Psoas muscle (tissue), 8 donors: ENCODE data around the gene SNRPB2. TPM values are rescaled to one million over a fixed set of nuclear protein-coding genes. Genes with fewer than 3 reads are reported as not detected.

ENCODE experiments used
- ATAC-seq, 4 donors: fragments of 200-7000 bp; cut with Tn5 transposase; one replicate each; pipeline ENCODE4 v1.9.1; 2020; ENCODE audit warnings: moderate library complexity in 3 of 4, mild to moderate bottlenecking in 2 of 4
- DNase-seq, 2 donors: peaks; one replicate each; pipeline ENCODE4 v3.0.0-alpha.2; 2020
- H3K27ac ChIP-seq: fragments of 200-600 bp; one replicate; pipeline ENCODE4 v1.8.0; 2022
- H3K27me3 ChIP-seq, 3 donors: fragments of 200-600 bp in 1 of 3; one replicate each; pipeline versions ENCODE4 v1.6.1 to v1.8.0; 2013 to 2022; ENCODE audit warnings: low read length in 2 of 3, mild to moderate bottlenecking in 2 of 3, moderate library complexity in 1 of 3; ENCODE audit not compliant: insufficient read depth in 3 of 3
- H3K36me3 ChIP-seq, 2 donors: fragments of 200-600 bp in 1 of 2; one replicate each; pipeline versions ENCODE4 v1.6.1 to v1.8.0; 2013 to 2022; ENCODE audit warnings: low read depth in 1 of 2, mild to moderate bottlenecking in 1 of 2, moderate library complexity in 1 of 2; ENCODE audit not compliant: insufficient read depth in 1 of 2
- H3K4me1 ChIP-seq: fragments of 200-600 bp; one replicate; pipeline ENCODE4 v1.8.0; 2022
- H3K4me3 ChIP-seq: fragments of 200-600 bp; one replicate; pipeline ENCODE4 v1.8.0; 2022; ENCODE audit warnings: mild to moderate bottlenecking
- H3K9me3 ChIP-seq: fragments of 200-600 bp; one replicate; pipeline ENCODE4 v1.8.0; 2022
- WGBS, 3 donors: extraction: QIAGEN DNeasy Blood & Tissue Kit; methylation state at CpG; one replicate each; pipeline versions ENCODE4 v1.1.6 to v1.1.7; 2013; 5-methylcytosine and 5-hydroxymethylcytosine counted together
- intact Hi-C, 2 donors: fragments of 100-400 bp; cut with DNase I; formaldehyde crosslinking; loops; one replicate each; pipeline versions ENCODE4 v1.11.0 to v1.14.2; 2022
- polyA plus RNA-seq, 3 donors: library from polyadenylated mRNA; stranded (reverse); fragments of 200-250 nt; gene quantifications; one replicate each; pipeline ENCODE4 v1.2.3, GENCODE V29; 2013
- total RNA-seq, 4 donors: library from RNA; stranded (reverse); fragmentation: NEBNext Ultra II Directional in 2 of 4; extraction: Animal tissue kit (Norgen Biotek cat#: 25700) in 2 of 4; gene quantifications; one replicate each; pipeline versions ENCODE4 v1.2.1 to v1.2.4, GENCODE V29; 2021 to 2023
- TF ChIP-seq, protein P1 (sequence below): fragments of 200-600 bp; IDR thresholded peaks from one replicate; pipeline ENCODE4 v1.8.0; 2022; ENCODE audit warnings: antibody characterized with exemption
- donor health status: healthy with polysubstance abuse.
- donor health status: DM: no; HTN: no; CAD: no; lungs with moderate emphysema.
- donor health status: Bipolar disorder and iron deficiency.
- donor health status: healthy.
- donor health status: DM: yes; HTN: yes; CAD: no.
- donor health status: DM: no; HTN: no; CAD: no.
- donor health status: DM: no; HTN: no; CAD: no.
- donor health status: DM: yes; HTN: yes; CAD: no.

Gene SNRPB2
- total and polyA plus RNA-seq, 7 donors = 33.1 to 92.2 (median 43.0) TPM

DNA sequence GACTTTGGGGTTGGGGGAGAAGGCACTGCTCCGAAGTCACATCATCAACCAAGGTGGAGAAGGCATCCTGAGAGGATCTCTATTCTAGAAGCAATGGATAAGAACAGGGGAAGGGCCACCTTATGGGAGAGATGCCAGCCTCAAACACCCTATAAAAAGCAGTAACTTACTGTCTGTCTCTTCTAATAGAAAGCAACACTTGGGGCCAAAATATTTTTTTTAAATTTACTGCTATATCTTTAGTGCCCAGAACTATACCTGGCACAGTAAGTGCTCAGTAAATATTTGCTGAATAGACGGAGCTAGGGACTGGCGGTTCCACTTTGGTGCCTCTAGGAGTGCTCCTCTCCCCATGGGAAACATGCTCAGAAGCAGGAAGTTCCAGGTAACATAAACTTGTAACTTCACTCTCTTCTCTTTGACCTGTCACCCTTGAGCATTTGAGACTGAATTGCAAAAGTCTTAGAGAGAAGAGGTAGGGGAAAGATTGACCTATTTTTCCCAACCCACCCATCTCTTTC lies 17.5 kb downstream of the SNRPB2 start:
- H3K9me3 ChIP-seq = no peaks in the 10 kb centered on the region
- no peak overlapping the region for H3K27ac ChIP-seq
- peaks cover 0 to 6% of the 10 kb centered on the region in 2 donors for H3K36me3 ChIP-seq
- TF ChIP-seq, protein P1, sequence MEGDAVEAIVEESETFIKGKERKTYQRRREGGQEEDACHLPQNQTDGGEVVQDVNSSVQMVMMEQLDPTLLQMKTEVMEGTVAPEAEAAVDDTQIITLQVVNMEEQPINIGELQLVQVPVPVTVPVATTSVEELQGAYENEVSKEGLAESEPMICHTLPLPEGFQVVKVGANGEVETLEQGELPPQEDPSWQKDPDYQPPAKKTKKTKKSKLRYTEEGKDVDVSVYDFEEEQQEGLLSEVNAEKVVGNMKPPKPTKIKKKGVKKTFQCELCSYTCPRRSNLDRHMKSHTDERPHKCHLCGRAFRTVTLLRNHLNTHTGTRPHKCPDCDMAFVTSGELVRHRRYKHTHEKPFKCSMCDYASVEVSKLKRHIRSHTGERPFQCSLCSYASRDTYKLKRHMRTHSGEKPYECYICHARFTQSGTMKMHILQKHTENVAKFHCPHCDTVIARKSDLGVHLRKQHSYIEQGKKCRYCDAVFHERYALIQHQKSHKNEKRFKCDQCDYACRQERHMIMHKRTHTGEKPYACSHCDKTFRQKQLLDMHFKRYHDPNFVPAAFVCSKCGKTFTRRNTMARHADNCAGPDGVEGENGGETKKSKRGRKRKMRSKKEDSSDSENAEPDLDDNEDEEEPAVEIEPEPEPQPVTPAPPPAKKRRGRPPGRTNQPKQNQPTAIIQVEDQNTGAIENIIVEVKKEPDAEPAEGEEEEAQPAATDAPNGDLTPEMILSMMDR = no peak
- no peaks in the 10 kb centered on the region for H3K4me1 ChIP-seq
- DNase-seq = no peak
- no peak overlapping the region for H3K4me3 ChIP-seq
- peaks cover 0 to 4% (median 0%) of the 10 kb centered on the region in 3 donors for H3K27me3 ChIP-seq
- 77 to 87% (median 78%) methylated on average over 3 of the region's 3 CpGs for WGBS, 3 donors
- intact Hi-C loops = no loop called here
- ATAC-seq = no peak

DNA sequence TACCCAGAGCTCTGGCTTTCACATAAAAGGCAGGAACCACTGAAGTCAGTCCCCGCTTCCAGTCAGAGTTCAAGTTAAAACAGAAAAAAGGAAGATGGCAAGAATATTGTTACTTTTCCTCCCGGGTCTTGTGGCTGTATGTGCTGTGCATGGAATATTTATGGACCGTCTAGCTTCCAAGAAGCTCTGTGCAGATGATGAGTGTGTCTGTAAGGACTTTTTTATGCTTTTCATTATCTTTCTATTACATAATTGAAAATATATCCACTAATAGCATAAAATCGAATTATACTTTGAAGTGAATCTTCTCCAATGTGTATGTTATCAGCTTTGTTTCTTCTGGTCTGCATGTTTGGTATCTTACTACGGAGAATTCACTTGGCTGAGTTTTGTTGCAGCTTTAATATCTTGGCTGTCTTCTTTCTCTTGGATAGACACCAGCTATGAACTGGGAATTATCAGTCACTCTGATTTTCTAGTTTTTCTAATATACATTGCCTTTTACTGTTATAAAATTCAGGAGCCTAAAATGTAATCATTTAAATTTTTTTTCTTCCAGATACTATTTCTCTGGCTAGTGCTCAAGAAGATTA lies 18.6 kb downstream of the SNRPB2 start, which contains the start of gene OTOR:
OTOR (plus strand) TSS at position 51 of the 593 bp plus-strand sequence; CDS start at position 95, 44 bp downstream.
- intact Hi-C loops = no loop called here
- Histone ChIP-seq H3K27me3 (peaks cover 0 to 4% (median 0%) of the 10 kb centered on the region in 3 donors), H3K4me3 (no peak within 1 kb of the TSS), H3K4me1 (no peaks in the 10 kb centered on the region), H3K9me3 (no peaks in the 10 kb centered on the region), H3K27ac (no peak within 1 kb of the TSS), H3K36me3 (no peaks in the 10 kb centered on the region)
- no peak for DNase-seq
- ATAC-seq = no peak
- WGBS, 3 donors = 50 to 53% (median 50%) methylated on average over 5 of the region's 5 CpGs
- TF ChIP-seq, protein P1 = no peak

DNA sequence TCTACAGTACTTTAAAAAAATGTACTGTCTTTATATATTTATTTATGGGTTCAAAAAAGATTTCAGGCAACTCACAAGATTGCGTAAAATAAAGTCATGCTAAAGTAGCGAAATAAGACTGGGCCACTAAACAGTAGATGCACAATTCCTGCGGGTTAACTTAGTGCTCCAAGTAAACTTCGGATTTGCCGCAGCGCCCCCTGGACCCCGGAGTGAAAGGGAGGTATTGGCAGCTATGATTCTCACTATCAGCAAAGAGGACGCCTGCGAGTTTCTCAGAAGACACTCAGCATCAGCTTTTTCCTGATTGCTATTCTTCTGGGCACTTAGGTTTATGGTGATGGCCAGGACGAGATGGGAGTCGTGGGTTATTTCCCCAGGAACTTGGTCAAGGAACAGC lies 19.7 kb downstream of the SNRPB2 start:
- Histone ChIP-seq H3K36me3 (no peaks in the 10 kb centered on the region), H3K9me3 (no peaks in the 10 kb centered on the region), H3K27ac (no peak overlapping the region), H3K4me1 (no peaks in the 10 kb centered on the region), H3K4me3 (no peak overlapping the region), H3K27me3 (peaks cover 0 to 4% (median 0%) of the 10 kb centered on the region in 3 donors)
- no peak for ATAC-seq
- 63 to 71% (median 67%) methylated on average over 11 of the region's 11 CpGs for WGBS, 3 donors
- no peak for DNase-seq
- intact Hi-C loops = no loop called here
- TF ChIP-seq, protein P1 = no peak

DNA sequence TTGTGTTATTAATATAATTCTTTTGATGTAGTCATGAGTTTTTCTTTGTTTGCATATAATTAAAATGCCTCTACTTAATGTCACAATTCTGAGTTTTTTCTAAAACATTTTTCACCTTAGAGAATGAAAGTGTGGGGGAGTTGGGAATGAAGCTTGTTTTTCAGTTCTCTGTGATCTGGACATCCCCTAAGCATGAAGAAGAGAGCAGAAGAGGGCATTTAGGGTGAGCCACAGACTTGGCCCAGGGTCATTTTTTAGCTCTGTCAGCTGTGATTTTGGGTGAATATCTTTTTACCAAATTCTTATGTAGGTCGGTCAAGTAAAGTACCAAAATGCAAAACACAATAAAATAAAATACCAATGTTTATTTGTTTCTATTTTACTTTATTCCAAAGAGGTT lies 22.3 kb downstream of the SNRPB2 start:
- TF ChIP-seq, protein P1 = no peak
- no peak overlapping the region for H3K4me3 ChIP-seq
- H3K4me1 ChIP-seq = no peaks in the 10 kb centered on the region
- no peak for DNase-seq
- no peak for ATAC-seq
- peaks cover 0 to 4% (median 0%) of the 10 kb centered on the region in 3 donors for H3K27me3 ChIP-seq
- H3K9me3 ChIP-seq = no peaks in the 10 kb centered on the region
- no peaks in the 10 kb centered on the region for H3K36me3 ChIP-seq
- WGBS, 3 donors = 20 to 41% (median 28%) methylated on average over 1 of the region's 1 CpG
- intact Hi-C loops = loop anchor here in 1 of 2 donors (10.0 kb wide), 1 partner anchor 477 kb away; no protein-coding TSS in a partner anchor
- no peak overlapping the region for H3K27ac ChIP-seq
